AG04449 (cell line): ENCODE measurements around the gene TMEM121.

Source experiments
- CTCF ChIA-PET: fragments of 350-600 bp; formaldehyde crosslinking; extraction: SDS; loops from one replicate; lab custom pipeline; 2021; ENCODE audit warnings: antibody characterized with exemption; lab: Yijun Ruan, JAX
- POLR2A ChIA-PET: fragments of 400-600, 350-600 bp; formaldehyde crosslinking; extraction: SDS; loops from one replicate; lab custom pipeline; 2020; ENCODE audit warnings: antibody characterized with exemption, inconsistent platforms; lab: Yijun Ruan, JAX
- DNase-seq: peaks from one replicate; pipeline ENCODE4 v3.0.0-alpha.2; 2010; ENCODE audit warnings: low read depth, low spot score
- H3K4me3 ChIP-seq: 2 replicates; pipeline ENCODE4 v1.5.1; 2011; ENCODE audit warnings: low read depth, mild to moderate bottlenecking, control low read depth, low read length
- TF ChIP-seq, protein P1 (sequence below): IDR thresholded peaks from one replicate; pipeline ENCODE4 v1.5.1; 2011; ENCODE audit warnings: mild to moderate bottlenecking, moderate library complexity, low read length, control low read depth, inconsistent platforms; ENCODE audit not compliant: insufficient read depth; ENCODE audit errors: missing control alignments

Gene TMEM121

DNA sequence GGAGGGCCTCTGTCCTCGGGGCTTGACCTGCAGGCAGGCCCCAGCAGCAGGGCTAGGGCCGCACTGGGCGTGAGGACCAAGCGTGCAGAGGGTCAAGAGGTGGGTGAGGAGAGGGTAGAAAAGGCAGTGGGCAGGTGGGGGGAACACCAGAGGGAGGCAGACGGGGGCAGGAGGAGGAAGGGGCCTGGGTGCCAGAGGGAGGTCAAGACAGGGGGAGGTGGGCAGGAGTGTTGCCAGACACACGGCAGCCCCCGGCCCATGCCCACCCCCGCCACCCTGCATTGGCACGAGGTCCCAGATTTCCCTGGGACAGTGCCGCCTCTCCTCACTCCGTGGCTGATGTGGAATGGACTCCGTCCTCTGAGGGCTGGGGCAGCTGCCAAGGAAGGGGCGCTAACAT, 8.2 kb downstream of the TMEM121 start:
- CTCF ChIA-PET: interaction anchor here (1.9 kb wide), 1 partner anchor 10 kb away, joined by 12 read pairs; no protein-coding TSS in a partner anchor

DNA sequence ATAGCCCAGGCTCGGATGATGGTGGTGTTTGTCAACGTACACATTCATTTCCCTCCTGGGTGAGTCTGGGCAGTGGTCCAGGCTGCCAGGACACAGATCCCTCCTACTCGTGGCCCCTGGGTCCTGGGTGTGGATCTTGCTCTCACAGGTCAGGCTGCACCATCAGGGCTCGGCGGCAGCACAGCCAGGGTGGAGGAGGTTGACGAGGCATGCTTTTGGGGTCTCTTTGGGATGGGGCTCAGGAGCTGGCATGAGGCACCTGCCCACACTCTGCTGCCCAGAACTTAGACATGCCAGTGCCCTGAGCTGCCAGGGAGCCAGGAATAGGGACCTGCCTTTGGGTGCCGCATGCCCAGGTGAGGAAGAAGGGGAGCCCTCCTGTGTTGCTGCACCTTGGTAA, 9.7 kb downstream of the TMEM121 start:
- CTCF ChIA-PET: interaction anchor here (1.2 to 1.9 kb wide), 3 partner anchors 9 to 43 kb away, joined by 3 to 12 read pairs (median 4); no protein-coding TSS in a partner anchor
- no peak overlapping the region for H3K4me3 ChIP-seq
- no peak for DNase-seq
- POLR2A ChIA-PET: no interaction called here
- TF ChIP-seq, protein P1, sequence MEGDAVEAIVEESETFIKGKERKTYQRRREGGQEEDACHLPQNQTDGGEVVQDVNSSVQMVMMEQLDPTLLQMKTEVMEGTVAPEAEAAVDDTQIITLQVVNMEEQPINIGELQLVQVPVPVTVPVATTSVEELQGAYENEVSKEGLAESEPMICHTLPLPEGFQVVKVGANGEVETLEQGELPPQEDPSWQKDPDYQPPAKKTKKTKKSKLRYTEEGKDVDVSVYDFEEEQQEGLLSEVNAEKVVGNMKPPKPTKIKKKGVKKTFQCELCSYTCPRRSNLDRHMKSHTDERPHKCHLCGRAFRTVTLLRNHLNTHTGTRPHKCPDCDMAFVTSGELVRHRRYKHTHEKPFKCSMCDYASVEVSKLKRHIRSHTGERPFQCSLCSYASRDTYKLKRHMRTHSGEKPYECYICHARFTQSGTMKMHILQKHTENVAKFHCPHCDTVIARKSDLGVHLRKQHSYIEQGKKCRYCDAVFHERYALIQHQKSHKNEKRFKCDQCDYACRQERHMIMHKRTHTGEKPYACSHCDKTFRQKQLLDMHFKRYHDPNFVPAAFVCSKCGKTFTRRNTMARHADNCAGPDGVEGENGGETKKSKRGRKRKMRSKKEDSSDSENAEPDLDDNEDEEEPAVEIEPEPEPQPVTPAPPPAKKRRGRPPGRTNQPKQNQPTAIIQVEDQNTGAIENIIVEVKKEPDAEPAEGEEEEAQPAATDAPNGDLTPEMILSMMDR: no peak

More for the DNA sequence above, 8.2 kb downstream of the TMEM121 start:
- H3K4me3 ChIP-seq: no peak overlapping the region
- TF ChIP-seq, protein P1: no peak
- POLR2A ChIA-PET: no interaction called here
- no peak for DNase-seq

DNA sequence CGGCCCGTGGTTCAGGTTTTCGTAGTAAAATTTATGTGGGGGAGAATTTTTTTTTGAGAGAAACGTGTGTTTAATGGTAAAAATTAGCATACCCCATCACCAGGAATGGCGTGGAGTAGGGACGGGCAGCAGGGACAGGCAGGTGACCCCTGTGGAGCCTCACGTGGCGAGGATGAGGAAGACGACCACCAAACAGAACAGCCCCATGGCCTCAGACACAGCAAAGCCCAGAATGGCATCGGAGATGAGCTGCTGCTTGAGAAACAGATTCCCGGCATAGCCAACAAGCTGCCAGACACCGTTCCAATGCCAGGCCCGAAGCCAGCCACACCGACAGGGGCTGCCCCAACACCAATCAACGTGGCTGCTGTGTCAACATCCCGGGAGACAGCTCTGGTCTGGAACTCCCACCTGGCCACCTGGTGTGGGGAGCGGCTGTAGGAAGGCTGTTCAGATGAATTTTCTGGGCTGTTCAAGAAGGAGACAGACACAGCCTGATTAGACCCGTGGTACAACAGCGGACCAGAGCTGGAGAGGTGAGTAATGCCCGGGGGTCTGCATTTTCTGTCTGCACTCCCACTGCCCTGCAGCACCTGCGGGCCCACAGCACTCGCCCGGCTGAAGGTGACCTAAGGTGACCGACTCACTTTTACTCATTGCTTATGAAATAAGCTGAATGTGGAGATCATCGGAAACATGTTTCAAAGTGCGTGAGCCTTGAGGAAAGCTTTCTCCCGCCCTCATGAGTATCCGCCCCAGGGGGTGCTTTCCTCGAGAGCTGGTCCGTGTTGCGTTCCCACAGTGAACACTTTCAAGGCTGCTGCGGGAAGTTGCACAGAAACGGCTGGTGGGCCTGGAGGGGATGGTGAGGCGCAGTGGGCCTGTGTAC, 10.6 kb downstream of the TMEM121 start:
- DNase-seq: no peak
- POLR2A ChIA-PET: no interaction called here
- CTCF ChIA-PET: interaction anchor here (0.6 to 2.1 kb wide), 10 partner anchors 8 to 171 kb away, joined by 3 to 12 read pairs (median 4); no protein-coding TSS in a partner anchor

DNA sequence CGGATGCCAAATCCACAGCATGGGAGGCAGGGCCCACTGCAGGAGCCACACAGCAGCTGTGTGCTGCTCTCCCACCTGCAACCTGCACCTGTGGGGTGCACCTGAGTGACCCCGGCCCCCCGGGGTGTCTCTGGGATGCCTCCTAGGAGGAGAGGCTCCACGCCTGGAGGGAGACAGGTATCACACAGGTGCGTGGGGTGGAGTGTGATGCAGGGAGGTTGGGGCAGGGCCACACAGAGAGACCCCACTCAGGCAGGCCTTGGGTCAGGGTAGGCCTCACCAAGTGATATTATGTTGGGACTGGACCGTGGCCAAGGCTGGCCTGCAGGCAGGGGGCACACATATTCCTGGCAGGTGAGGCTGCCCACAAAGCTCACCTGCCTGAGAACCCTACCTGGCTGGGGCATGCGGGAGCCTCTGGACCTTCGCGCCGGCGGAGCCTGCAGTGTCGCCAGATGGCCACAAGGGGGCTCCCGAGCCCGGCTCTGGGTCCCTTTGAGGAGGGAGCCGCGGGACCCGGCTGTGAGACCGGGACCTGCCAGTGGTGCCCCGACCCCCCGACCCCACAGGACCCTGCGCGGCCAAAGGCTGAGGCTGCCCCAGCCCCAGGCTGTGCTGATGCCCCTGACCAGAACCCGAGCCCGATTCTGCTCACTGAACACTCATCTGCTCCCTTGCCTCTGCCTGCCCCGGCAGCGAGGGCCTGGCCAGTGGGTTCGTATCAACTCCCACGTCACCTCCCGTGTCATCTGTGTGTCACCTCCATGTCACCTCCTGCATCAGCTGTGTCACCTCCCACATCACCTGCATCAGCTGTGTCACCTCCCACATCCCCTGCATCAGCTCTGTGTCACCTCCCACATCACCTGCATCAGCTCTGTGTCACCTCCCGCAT, 11.4 kb downstream of the TMEM121 start:
- no peak for DNase-seq
- CTCF ChIA-PET: interaction anchor here (1.0 to 2.1 kb wide), 10 partner anchors 9 to 613 kb away, joined by 3 to 9 read pairs (median 4); no protein-coding TSS in a partner anchor

More for the DNA sequence above, 10.6 kb downstream of the TMEM121 start:
- no peak overlapping the region for H3K4me3 ChIP-seq
- TF ChIP-seq, protein P1: no peak

DNA sequence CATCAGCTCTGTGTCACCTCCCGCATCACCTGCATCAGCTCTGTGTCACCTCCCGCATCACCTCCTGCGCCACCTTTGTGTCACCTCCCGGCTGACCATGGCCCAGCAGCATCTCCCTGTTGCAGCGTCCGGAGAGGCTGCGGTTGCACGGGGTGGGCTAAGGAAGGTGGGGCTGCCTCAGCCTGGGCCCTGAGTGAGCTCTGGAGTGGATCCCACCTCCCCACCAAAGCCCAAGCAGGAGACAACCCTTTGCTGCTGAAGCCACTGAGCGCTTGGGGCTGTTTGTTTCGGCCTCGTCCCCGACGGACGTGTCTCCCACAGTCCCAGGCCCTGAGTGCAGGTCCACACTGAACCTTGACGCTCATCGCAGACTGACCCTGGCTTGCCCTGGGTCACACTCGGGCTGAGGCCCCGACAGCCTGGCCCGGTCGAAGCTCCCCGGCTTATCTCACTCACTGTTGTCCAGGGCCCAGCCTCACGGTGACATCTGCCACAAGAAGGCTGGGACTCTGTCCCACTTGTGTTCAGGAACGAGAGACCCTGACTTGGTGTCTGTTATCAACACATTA, 12.2 kb downstream of the TMEM121 start:
- ChIA-PET POLR2A (no interaction called here), CTCF (interaction anchor here (1.0 to 2.1 kb wide), 7 partner anchors 10 to 612 kb away, joined by 3 to 9 read pairs (median 5); no protein-coding TSS in a partner anchor)
- TF ChIP-seq, protein P1: no peak
- DNase-seq: no peak
- no peak overlapping the region for H3K4me3 ChIP-seq

More for the DNA sequence above, 11.4 kb downstream of the TMEM121 start:
- POLR2A ChIA-PET: no interaction called here
- H3K4me3 ChIP-seq: no peak overlapping the region
- TF ChIP-seq, protein P1: peak; percentile 95
